ENCODE results near the gene GAPVD1. TPM values are rescaled to one million over a fixed set of nuclear protein-coding genes. Genes with fewer than 3 reads are reported as not detected.

Gene GAPVD1
- total and polyA plus RNA-seq, 4 donors, result 10.6 to 138 (median 35.2) TPM

DNA sequence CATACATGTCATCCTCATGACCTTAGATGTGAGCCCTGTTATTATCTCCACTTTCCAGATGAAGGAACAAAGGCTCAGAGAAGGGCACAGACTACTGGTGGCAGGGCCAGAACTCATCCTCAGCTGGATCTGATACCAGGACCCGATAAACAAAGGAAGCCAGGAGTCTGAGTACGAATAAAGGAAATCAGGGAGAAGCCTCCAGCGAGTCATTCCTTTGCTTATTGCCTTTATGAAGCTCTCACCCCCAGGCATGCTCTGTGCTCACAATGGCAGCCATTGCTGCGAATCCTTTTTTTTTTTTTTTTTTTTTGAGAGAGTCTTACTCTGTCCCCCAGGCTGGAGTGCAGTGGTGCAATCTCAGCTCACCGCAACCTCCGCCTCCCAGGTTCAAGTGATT, 130.1 kb downstream of the GAPVD1 start:
- Histone ChIP-seq H3K9me3 (ENCODE audit: control insufficient read depth in 4 of 4, insufficient read depth in 3 of 4, low read length in 3 of 4) (peaks cover 0 to 2% (median 0%) of the 10 kb centered on the region in 4 donors), H3K27me3 (ENCODE audit: control insufficient read depth in 3 of 3, insufficient read depth in 3 of 3, low read length in 2 of 3) (no peaks in the 10 kb centered on the region), H3K27ac (ENCODE audit: low read depth in 1 of 2, low read length in 1 of 2) (no peak overlapping the region), H3K9ac (ENCODE audit: insufficient read depth in 1 of 2, low read length in 2 of 2) (no peak overlapping the region), H3K36me3 (ENCODE audit: control insufficient read depth in 4 of 4, insufficient read depth in 4 of 4, low read length in 4 of 4) (no peaks in the 10 kb centered on the region), H3K4me1 (ENCODE audit: control insufficient read depth in 5 of 5, insufficient read depth in 5 of 5, low read length in 5 of 5) (no peaks in the 10 kb centered on the region), H3K4me3 (no peak overlapping the region)
- TF ChIP-seq, protein P1, sequence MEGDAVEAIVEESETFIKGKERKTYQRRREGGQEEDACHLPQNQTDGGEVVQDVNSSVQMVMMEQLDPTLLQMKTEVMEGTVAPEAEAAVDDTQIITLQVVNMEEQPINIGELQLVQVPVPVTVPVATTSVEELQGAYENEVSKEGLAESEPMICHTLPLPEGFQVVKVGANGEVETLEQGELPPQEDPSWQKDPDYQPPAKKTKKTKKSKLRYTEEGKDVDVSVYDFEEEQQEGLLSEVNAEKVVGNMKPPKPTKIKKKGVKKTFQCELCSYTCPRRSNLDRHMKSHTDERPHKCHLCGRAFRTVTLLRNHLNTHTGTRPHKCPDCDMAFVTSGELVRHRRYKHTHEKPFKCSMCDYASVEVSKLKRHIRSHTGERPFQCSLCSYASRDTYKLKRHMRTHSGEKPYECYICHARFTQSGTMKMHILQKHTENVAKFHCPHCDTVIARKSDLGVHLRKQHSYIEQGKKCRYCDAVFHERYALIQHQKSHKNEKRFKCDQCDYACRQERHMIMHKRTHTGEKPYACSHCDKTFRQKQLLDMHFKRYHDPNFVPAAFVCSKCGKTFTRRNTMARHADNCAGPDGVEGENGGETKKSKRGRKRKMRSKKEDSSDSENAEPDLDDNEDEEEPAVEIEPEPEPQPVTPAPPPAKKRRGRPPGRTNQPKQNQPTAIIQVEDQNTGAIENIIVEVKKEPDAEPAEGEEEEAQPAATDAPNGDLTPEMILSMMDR (IDR thresholded peaks at IDR 0.05; ENCODE audit: control extremely low read depth, extremely low read depth), result no peak
- ATAC-seq (ENCODE audit: insufficient read depth, low FRiP score) (no peak), DNase-seq (no peak)
- WGBS, 2 donors, result 90 to 96% methylated on average over 6 of the region's 6 CpGs

DNA sequence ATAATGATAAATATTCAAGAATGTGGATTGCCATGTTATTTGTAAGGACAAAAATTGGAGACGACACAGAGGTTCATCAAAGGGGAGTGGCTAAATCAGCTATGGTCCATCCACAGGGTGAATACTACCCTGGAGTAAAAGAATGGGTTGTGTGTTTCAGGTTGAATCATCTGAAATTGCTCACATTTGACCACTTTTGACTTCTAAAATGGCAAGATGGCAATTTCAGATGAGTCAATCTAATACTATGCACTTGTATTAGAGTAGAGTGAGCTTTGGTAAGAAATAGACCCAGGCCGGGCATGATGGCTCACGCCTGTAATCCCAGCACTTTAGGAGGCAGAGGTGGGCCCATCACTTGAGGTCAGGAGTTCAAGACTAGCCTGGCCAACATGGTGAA, 131.8 kb downstream of the GAPVD1 start:
- H3K9ac ChIP-seq (ENCODE audit: insufficient read depth in 1 of 2, low read length in 2 of 2), result no peak overlapping the region
- DNase-seq (no peak), ATAC-seq (ENCODE audit: insufficient read depth, low FRiP score) (no peak)
- no peak overlapping the region for H3K27ac ChIP-seq (ENCODE audit: low read depth in 1 of 2, low read length in 1 of 2)
- H3K4me1 ChIP-seq (ENCODE audit: control insufficient read depth in 5 of 5, insufficient read depth in 5 of 5, low read length in 5 of 5), result peaks cover 0 to 2% (median 0%) of the 10 kb centered on the region in 5 donors
- 85 to 92% methylated on average over 3 of the region's 3 CpGs for WGBS, 2 donors
- TF ChIP-seq, protein P1 (IDR thresholded peaks at IDR 0.05; ENCODE audit: control extremely low read depth, extremely low read depth), result no peak
- no peaks in the 10 kb centered on the region for H3K36me3 ChIP-seq (ENCODE audit: control insufficient read depth in 4 of 4, insufficient read depth in 4 of 4, low read length in 4 of 4)
- H3K27me3 ChIP-seq (ENCODE audit: control insufficient read depth in 3 of 3, insufficient read depth in 3 of 3, low read length in 2 of 3), result no peaks in the 10 kb centered on the region
- H3K9me3 ChIP-seq (ENCODE audit: control insufficient read depth in 4 of 4, insufficient read depth in 3 of 4, low read length in 3 of 4), result peaks cover 0 to 2% (median 0%) of the 10 kb centered on the region in 4 donors
- H3K4me3 ChIP-seq, result no peak overlapping the region

DNA sequence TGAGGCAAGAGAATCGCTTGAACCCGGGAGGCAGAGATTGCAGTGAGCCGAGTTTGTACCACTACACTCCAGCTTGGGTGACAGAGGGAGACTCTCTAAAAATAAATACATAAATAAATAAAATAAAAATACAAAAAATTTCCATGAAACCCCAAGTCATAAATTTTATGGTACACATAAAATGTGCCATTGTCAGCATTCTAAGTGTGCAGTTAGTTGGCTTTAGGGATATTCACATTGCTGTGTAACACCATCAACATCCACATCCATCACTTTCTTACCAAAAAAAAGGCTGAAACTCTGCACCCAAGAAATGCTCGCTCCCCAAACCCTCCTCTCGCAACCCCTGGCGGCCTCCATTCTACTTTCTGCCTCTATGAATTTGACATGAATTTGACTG, 135.2 kb downstream of the GAPVD1 start:
- peaks cover 0 to 2% (median 0%) of the 10 kb centered on the region in 4 donors for H3K9me3 ChIP-seq (ENCODE audit: control insufficient read depth in 4 of 4, insufficient read depth in 3 of 4, low read length in 3 of 4)
- no peaks in the 10 kb centered on the region for H3K27me3 ChIP-seq (ENCODE audit: control insufficient read depth in 3 of 3, insufficient read depth in 3 of 3, low read length in 2 of 3)
- TF ChIP-seq, protein P1 (IDR thresholded peaks at IDR 0.05; ENCODE audit: control extremely low read depth, extremely low read depth), result no peak
- WGBS, 2 donors, result 96 to 99% methylated on average over 6 of the region's 6 CpGs
- H3K4me1 ChIP-seq (ENCODE audit: control insufficient read depth in 5 of 5, insufficient read depth in 5 of 5, low read length in 5 of 5), result peaks cover 0 to 2% (median 0%) of the 10 kb centered on the region in 5 donors
- ATAC-seq (ENCODE audit: insufficient read depth, low FRiP score) (no peak), DNase-seq (no peak)
- no peaks in the 10 kb centered on the region for H3K36me3 ChIP-seq (ENCODE audit: control insufficient read depth in 4 of 4, insufficient read depth in 4 of 4, low read length in 4 of 4)
- H3K27ac ChIP-seq (ENCODE audit: low read depth in 1 of 2, low read length in 1 of 2), result no peak overlapping the region
- no peak overlapping the region for H3K9ac ChIP-seq (ENCODE audit: insufficient read depth in 1 of 2, low read length in 2 of 2)
- H3K4me3 ChIP-seq, result no peak overlapping the region

DNA sequence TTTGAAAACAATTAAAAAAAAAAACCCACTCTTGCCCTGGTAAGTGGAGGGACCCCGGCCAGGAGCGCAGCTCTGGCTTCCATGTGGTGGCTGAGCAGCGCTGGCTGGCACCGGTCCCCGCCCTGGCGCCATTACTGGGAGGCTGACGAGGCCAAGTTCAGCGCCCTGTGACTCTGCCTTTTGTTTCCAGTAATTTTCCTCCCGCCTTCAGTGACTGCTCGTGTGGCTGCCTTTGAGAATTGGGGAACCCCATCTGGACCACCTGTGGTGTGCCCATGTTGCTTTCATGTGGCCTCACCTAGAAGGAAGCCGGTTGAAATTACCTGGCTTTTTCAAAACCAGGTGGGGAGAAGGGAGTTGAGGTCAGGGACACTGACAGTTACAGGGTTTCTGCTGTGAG, 136.1 kb downstream of the GAPVD1 start:
- H3K9ac ChIP-seq (ENCODE audit: insufficient read depth in 1 of 2, low read length in 2 of 2), result no peak overlapping the region
- no peak overlapping the region for H3K4me3 ChIP-seq
- H3K27ac ChIP-seq (ENCODE audit: low read depth in 1 of 2, low read length in 1 of 2), result no peak overlapping the region
- peaks cover 0 to 2% (median 0%) of the 10 kb centered on the region in 5 donors for H3K4me1 ChIP-seq (ENCODE audit: control insufficient read depth in 5 of 5, insufficient read depth in 5 of 5, low read length in 5 of 5)
- WGBS, 2 donors, result 78 to 81% methylated on average over 11 of the region's 11 CpGs
- no peaks in the 10 kb centered on the region for H3K36me3 ChIP-seq (ENCODE audit: control insufficient read depth in 4 of 4, insufficient read depth in 4 of 4, low read length in 4 of 4)
- TF ChIP-seq, protein P1 (IDR thresholded peaks at IDR 0.05; ENCODE audit: control extremely low read depth, extremely low read depth), result no peak
- DNase-seq (no peak), ATAC-seq (ENCODE audit: insufficient read depth, low FRiP score) (no peak)
- H3K9me3 ChIP-seq (ENCODE audit: control insufficient read depth in 4 of 4, insufficient read depth in 3 of 4, low read length in 3 of 4), result peaks cover 0 to 2% (median 0%) of the 10 kb centered on the region in 4 donors
- no peaks in the 10 kb centered on the region for H3K27me3 ChIP-seq (ENCODE audit: control insufficient read depth in 3 of 3, insufficient read depth in 3 of 3, low read length in 2 of 3)
